Chondrocyte (in vitro differentiated cells): Measurements from ENCODE around the gene FA2H. TPM values are rescaled to one million over a fixed set of nuclear protein-coding genes. Genes with fewer than 3 reads are reported as not detected.

Experiments
- DNase-seq: peaks from one replicate; pipeline ENCODE4 v3.0.0; 2021; ENCODE audit warnings: mixed read lengths, low spot score
- H3K27ac Mint-ChIP-seq: one replicate; pipeline ENCODE4 v1.8.0; 2021; ENCODE audit warnings: mild to moderate bottlenecking, moderate library complexity, mixed read lengths; ENCODE audit not compliant: unreplicated experiment
- H3K27me3 Mint-ChIP-seq: 2 replicates; pipeline ENCODE4 v1.8.0; 2021; ENCODE audit warnings: low read depth, mixed read lengths
- H3K36me3 Mint-ChIP-seq: 2 replicates; pipeline ENCODE4 v1.8.0; 2021; ENCODE audit warnings: low read depth, mixed read lengths
- H3K4me1 Mint-ChIP-seq: 2 replicates; pipeline ENCODE4 v1.8.0; 2021; ENCODE audit warnings: low read depth, mild to moderate bottlenecking, mixed read lengths
- H3K4me3 Mint-ChIP-seq: one replicate; pipeline ENCODE4 v1.8.0; 2021; ENCODE audit warnings: mild to moderate bottlenecking, moderate library complexity, mixed read lengths; ENCODE audit not compliant: unreplicated experiment
- H3K9me3 Mint-ChIP-seq: 2 replicates; pipeline ENCODE4 v1.8.0; 2021; ENCODE audit warnings: low read depth, mixed read lengths
- total RNA-seq: library from RNA; stranded (reverse); gene quantifications from 3 replicates; pipeline ENCODE4 v1.2.1, GENCODE V29; 2021
- TF ChIP-seq, protein P1 (sequence below): fragments of 200-600 bp; sonication (generic); IDR thresholded peaks from 2 replicates; pipeline ENCODE4 v1.5.0; 2021; ENCODE audit warnings: antibody characterized with exemption, mild to moderate bottlenecking, moderate library complexity

The FA2H gene
- total RNA-seq, 1 donor from 2014 or later = not detected

DNA sequence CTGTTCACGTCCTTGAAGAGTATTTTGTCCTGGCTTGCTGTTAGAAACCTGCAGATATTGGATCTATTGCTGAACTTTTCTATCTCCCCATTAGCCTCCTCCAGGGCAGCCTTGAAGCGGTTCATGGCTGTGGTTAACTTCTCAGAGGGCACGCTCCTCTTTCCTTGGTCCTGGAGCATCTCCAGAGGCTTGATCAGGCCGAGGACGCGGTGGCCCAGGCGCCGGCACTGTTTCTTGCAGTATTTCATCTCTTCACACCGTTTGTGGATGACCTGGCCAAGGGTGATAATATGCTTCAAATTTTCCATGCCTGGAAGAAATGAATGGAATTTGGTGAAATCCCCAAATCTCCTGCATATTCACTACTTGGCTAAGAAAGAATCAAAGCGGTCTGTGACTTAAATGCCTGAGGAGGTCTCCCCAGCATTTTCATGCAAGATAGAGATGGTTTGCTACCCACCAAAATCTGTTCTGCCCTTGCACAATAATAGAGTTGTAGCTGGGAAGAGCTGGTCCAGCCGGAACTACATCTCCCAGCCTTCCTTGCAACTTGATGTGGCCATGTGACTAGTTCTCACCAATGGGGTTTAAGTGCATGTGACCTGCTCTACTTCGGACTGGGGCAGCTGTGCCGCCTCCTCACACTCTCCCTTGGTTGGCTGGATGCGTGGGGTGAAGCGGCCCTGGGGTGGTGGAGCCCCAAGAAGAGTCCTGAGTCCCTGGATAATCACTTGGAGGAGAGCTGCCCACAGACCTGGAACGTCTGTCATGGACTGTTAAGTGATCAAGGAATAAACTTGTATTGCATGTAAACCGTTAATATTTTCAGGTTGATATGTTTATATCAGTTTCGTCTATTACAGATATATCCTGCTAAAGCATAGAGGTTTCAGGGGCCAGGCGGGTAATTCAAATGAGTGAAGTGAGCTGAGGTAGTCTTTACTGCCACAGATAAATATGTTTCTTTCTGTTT, 78.9 kb downstream of the FA2H start:
- Mint-ChIP-seq H3K27me3 (no peaks in the 10 kb centered on the region), H3K27ac (peak overlapping the region; percentile 86), H3K4me3 (peak overlapping the region; percentile 89), H3K36me3 (peaks cover 4% of the 10 kb centered on the region), H3K4me1 (peaks cover 11% of the 10 kb centered on the region), H3K9me3 (no peaks in the 10 kb centered on the region)
- TF ChIP-seq, protein P1, sequence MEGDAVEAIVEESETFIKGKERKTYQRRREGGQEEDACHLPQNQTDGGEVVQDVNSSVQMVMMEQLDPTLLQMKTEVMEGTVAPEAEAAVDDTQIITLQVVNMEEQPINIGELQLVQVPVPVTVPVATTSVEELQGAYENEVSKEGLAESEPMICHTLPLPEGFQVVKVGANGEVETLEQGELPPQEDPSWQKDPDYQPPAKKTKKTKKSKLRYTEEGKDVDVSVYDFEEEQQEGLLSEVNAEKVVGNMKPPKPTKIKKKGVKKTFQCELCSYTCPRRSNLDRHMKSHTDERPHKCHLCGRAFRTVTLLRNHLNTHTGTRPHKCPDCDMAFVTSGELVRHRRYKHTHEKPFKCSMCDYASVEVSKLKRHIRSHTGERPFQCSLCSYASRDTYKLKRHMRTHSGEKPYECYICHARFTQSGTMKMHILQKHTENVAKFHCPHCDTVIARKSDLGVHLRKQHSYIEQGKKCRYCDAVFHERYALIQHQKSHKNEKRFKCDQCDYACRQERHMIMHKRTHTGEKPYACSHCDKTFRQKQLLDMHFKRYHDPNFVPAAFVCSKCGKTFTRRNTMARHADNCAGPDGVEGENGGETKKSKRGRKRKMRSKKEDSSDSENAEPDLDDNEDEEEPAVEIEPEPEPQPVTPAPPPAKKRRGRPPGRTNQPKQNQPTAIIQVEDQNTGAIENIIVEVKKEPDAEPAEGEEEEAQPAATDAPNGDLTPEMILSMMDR = no peak
- DNase-seq = no peak

DNA sequence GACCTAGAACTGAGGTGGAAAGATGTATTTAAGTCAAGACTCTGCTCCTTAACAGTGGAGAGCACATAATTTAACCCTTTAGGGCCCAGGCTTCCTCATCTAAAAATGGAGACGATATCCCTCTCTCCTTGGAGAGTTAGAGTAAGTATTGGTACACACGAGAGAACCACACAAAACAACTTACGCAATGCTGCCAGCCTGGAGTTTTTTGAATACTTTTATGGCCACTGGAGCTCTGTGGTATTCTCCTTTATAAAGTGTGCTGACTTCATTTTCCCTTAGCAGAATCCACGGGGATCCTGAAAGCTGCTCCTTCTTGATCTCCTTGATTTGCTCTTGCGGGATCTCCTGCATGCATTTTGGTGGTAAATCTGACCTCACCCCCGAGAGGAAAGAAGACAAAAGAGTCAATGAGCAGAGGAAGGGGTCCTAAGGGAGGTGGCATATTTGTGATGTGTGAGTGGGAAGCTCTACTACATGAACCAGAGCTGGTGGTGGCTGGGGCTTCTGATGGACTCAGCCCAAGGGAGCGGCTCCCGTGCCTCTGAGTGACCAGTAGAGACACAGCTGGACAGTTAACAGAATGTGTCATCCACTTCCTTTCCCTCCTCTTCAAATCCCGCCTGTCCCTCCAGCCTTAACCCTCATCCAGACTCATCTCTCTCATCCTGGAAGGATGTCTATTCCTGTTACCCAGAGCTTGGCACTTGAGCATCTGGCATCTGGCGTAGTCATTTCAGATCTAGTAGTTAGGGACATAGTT, 83.3 kb downstream of the FA2H start:
- no peak overlapping the region for H3K27ac Mint-ChIP-seq
- H3K4me3 Mint-ChIP-seq = no peak overlapping the region
- peaks cover 5% of the 10 kb centered on the region for H3K4me1 Mint-ChIP-seq
- no peaks in the 10 kb centered on the region for H3K9me3 Mint-ChIP-seq
- DNase-seq = no peak
- H3K36me3 Mint-ChIP-seq = peaks cover 5% of the 10 kb centered on the region
- TF ChIP-seq, protein P1 = no peak
- no peaks in the 10 kb centered on the region for H3K27me3 Mint-ChIP-seq

DNA sequence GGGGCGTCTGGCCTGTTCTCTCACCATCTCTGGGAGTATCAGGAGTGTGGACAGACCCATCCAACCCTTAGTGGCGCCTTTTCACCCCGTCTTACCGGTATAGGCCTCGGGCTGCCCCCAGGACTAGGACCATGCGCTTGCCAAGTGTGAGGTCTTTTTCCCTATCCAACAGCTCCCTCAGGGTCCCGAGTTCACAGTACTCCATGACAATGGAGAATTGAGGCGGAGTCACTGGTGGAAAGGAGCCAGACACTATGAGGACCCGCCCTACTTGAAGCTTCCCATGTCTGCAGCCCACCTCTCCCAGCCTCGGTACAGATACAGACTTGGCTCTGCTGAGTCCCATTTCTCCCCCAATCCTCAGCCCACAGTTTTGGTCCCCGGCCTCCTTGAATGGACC, 92.1 kb downstream of the FA2H start:
- TF ChIP-seq, protein P1 = no peak
- H3K27ac Mint-ChIP-seq = no peak overlapping the region
- no peaks in the 10 kb centered on the region for H3K27me3 Mint-ChIP-seq
- H3K4me3 Mint-ChIP-seq = no peak overlapping the region
- H3K36me3 Mint-ChIP-seq = no peaks in the 10 kb centered on the region
- H3K4me1 Mint-ChIP-seq = peaks cover 2% of the 10 kb centered on the region
- no peaks in the 10 kb centered on the region for H3K9me3 Mint-ChIP-seq
- no peak for DNase-seq

DNA sequence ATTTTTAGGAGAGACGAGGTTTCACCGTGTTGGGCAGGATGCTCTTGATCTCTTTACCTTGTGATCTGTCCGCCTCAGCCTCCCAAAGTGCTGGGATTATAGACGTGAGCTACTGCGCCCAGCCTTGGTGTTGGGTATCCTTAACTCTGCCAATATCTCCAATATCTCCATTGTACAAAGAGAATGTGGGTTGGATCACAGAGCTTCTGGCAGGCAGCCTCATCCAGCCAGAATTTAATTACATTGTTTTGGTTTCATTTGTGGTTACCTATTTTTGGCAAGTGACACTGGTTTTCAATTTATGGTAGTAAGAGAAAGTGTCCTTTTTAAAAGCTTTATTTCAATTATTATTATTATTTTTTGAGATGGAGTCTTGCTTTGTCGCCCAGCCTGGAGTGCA, 93.9 kb downstream of the FA2H start:
- Mint-ChIP-seq H3K36me3 (no peaks in the 10 kb centered on the region), H3K9me3 (no peaks in the 10 kb centered on the region), H3K4me1 (peaks cover 2% of the 10 kb centered on the region), H3K27me3 (no peaks in the 10 kb centered on the region), H3K27ac (no peak overlapping the region), H3K4me3 (no peak overlapping the region)
- DNase-seq = no peak
- TF ChIP-seq, protein P1 = no peak

DNA sequence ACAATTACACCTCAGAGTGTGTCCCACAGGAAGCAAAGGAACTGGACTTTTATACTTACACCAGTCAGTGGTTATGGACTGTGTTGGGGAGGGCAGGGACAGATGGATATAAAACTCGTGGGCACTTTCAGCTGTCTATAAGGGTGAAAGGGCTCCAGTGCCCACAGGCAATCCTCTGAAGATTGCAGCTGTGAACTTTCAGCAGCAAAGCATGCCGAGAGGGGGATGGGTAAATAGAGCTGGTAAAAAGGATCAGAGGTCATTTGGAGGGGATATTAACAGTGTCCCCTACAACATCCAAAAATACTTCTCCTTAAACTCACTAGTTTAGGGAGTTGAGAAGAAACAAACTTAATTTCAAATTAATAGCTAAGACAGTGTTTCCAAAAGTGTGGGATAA, 94.6 kb downstream of the FA2H start:
- TF ChIP-seq, protein P1 = no peak
- H3K4me3 Mint-ChIP-seq = no peak overlapping the region
- H3K9me3 Mint-ChIP-seq = no peaks in the 10 kb centered on the region
- H3K27ac Mint-ChIP-seq = no peak overlapping the region
- H3K4me1 Mint-ChIP-seq = peaks cover 2% of the 10 kb centered on the region
- H3K36me3 Mint-ChIP-seq = no peaks in the 10 kb centered on the region
- DNase-seq = no peak
- H3K27me3 Mint-ChIP-seq = no peaks in the 10 kb centered on the region
